GM19025 (cell line): Measurements from ENCODE around the gene HJV.

Source experiments
- ATAC-seq: cut with Tn5 transposase; IDR thresholded peaks from one replicate; pipeline ENCODE4 v1.9.1; 2021; ENCODE audit warnings: mild to moderate bottlenecking, low read depth, moderate library complexity; ENCODE audit not compliant: unreplicated experiment

Gene HJV

DNA sequence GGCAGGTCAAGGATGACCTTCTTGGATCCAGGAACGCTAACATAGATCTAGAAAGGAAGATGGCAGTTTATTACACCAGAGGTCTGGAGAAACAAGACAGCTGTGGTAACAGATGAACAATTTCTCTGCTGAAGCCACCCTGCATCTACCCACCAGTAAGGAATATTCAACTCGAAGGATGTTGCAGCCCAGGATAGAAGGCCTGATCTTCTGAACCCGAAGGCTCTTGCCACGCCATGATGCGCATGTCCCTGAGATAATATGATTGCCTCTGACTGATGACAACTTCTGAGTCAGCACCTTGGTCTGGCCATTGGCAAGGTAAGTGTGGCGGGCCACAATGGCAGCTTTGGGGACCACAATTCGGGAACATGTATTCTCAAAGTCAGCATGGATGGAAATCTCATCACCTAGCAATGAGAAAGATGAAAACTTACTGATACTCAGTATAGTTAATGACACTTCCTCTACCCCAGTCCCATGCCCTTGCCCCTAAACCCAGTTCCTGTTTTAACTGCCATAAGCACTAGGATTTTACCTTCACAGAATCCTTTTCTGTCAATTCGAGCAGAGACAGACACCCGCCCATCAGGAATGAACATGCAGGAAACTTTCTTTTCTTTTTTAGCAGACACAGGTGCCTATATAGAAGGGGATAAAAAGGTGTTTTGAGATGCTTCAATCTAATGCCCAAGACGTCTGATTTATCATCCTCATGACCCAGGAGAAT, 27.0 kb downstream of the HJV start:
- ATAC-seq = no peak

DNA sequence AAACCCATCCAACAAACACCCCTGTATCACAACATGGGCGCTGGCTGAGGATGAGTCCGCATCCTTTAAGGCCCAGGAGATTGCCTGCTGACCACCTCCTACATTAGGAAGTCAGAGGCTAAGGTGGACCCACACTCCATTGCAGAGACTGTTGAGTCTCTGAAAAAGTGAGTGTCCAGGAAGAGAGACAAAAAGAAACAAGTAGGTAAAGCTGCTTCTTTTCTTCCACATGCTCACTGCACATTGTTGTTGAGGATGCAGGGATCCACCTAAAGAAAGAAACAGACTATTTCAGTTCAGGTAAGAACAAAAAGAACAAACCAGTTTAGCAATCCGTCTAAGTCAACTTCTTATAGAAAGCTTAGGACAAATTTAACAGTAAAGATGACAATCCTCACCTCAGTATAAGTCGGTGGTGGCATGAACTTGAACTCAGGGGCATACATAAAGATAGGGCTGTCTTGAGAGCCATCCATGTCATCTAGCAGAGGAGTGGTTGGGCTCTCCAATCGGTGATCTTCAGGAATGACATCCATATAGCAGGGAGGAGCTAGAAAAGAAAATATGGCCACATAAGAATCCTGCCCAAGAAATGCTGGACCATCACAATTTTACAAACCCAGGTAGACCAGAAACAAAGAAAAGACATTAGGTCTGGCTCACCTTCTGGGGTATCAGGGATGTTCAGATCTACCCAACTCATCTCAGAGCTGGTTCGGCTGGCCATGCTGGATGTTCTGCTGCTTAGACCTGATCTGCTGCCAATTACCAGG, 27.7 kb downstream of the HJV start:
- no peak for ATAC-seq

DNA sequence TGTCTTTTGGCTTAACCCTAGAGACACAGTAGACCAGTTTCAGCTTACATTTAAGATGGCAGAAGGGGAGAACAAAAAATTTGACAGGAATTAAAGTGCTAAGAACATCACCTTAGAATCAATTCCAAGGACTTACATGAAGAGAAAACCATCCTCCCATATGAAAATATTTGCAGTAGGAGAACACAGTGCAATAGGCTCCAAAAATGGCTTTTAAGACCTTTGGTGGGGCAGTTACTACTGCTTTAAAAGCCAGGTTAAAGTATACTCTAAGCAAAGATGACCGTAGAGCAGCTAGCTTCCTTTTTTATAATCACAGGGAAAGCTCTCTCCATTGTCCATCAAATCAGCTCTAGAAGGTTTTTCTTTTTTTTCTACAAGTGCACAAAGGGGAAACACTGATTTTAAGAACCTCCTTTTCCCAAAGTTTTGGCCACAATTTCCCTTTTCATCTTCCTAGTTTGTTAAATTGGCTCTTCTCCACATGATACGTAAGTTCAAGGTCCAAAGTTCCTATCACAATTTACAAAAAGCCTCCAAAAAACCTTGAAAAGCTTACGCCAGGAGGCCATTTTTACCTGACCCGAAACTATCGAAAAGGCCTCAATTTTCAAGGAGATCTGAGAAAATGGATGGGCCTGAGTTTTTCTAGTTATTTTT, 28.4 kb downstream of the HJV start:
- ATAC-seq = no peak

DNA sequence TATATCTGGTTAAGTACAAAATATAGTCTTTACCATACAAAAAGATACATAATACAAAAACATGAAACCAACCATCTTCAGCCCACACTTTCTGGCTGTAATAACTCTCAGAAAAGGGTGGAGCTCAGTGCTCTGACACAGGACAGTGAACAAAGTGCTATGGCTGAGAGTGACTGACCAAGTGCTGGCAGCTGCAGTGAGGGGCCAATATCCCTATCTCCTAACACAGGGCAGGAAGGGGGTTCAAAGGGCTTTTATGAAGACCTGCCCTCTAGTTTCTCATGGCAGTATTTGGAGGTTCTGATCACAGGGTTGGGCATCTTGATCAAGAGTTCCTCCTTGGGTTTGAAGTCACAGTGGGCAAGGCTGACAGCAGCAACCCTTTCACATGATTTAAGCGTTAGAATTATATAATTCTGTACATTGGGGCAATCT, 29.0 kb downstream of the HJV start:
- ATAC-seq = no peak

DNA sequence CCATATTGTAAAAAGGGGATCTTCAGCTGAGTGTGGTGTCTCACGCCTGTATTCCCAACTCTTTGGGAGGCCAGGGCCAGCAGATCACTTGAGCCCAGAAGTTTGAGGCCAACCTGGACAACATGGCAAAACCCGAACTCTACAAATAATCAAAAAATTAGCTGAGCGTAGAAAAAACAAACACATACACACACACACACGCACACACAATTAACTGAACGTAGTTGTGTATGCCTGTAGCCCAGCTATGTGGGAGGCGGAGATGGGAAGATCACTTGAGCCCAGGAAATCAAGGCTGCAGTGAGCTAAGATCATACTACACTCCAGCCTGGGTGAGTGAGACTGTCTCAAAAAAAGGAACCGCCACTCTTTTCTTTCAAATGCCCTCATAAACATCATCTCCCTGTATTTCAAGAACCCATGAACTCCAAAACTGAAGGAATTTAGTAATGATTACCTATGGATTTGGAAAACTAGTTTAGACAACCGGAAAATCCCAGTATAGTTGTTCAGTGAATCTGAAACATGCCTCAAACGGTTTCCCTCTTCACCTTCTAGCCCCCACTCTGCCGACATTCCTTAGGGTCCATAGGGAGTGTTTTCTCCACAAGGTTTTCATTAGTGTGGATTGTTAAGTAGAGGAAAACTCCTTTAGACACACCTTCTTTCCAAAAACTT, 29.7 kb downstream of the HJV start:
- ATAC-seq = no peak

DNA sequence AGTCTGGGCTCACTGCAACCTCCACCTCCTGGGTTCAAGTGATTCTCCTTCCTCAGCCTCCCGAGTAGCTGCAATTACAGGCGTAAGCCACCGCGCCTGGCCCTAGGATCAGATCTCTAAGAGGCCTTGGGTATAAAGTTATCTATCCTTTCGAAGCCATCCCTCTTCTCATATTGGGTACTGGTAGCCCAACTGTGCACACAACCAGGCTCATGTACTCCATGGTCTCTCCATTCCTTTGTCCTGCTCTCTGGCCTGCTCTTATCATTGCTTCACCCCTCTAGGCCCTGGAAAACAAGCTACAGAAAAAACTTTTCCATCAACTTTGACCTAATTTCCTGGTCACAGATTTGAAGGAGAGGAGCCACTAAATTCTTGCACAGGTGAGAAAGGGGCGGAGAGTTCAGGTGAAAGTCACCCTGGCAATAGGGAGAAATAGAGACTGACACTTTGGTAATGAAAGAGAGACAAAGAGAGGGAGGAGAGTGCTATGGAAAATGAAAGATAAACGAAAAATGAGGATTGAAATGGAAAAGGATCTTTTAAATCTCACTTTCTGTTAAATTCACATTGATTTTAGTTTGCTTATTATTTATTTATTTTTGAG, 31.2 kb downstream of the HJV start:
- ATAC-seq = no peak

GRCh38 chr1:145988773-145989172, 32.8 kb downstream of the HJV start:
- ATAC-seq = no peak

- ATAC-seq = no peak
Measured at GRCh38 chr1:145987926-145988325, 33.6 kb downstream of the HJV start.

GRCh38 chr1:145986551-145986950, 35.0 kb downstream of the HJV start:
- no peak for ATAC-seq

DNA sequence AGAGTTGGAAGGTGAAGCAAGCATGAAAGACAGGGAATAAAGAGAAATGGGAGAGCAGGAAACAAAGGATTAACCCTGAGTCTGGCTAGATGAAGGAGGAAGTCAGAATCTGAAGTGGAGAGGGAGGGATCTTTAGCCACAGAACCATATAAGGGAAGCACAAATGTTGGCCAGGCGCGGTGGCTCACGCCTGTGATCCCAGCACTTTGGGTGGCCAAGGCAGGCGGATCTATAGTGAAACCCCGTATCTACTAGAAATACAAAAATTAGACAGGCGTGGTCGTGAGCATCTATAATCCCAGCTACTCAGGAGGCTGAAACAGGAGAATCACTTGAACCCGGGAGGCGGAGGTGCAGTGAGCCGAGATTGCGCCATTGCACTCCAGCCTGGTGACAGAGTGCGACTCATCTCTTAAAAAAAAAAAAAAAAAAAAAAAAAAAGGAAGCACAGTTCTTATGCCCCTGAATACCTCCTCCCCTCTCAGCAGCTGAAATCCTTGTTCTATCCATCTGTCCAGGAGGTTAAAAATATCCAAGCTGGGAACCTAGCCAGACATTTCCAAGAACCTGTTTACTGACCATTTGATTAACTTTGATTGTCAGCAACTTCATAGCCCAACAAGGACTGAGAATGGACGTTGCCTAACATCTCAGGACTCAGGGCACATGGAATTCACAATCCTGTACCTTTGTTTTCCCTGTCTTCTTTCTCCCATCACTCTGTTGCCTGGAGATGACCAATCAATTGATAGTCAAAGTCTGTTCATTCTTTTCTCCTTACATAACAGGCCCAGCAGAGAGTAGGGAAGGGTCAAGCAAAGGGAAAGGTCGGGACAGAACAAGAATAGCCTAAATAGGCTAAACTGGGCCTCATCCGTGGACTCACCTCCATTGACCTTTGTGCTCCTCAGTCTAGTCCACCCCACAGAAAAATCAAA, 35.8 kb downstream of the HJV start:
- no peak for ATAC-seq

DNA sequence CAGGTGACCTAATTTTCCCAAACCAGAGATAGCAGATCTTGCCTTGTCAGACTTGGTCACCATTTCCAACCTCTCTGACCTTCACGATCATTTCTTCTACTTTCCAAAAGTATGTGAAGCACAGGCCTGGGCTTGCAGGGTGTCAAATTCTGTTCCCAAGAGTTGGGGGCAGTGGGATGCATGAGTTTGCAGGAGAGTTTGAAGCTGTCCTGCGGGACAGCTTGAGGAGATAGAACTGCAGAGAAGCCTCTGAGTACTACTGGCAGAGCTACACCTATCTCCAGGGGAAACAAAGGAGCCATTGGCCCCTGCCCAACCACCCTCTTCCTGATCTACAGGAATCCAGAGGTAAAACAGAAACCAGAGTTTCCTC, 36.4 kb downstream of the HJV start:
- ATAC-seq = no peak

DNA sequence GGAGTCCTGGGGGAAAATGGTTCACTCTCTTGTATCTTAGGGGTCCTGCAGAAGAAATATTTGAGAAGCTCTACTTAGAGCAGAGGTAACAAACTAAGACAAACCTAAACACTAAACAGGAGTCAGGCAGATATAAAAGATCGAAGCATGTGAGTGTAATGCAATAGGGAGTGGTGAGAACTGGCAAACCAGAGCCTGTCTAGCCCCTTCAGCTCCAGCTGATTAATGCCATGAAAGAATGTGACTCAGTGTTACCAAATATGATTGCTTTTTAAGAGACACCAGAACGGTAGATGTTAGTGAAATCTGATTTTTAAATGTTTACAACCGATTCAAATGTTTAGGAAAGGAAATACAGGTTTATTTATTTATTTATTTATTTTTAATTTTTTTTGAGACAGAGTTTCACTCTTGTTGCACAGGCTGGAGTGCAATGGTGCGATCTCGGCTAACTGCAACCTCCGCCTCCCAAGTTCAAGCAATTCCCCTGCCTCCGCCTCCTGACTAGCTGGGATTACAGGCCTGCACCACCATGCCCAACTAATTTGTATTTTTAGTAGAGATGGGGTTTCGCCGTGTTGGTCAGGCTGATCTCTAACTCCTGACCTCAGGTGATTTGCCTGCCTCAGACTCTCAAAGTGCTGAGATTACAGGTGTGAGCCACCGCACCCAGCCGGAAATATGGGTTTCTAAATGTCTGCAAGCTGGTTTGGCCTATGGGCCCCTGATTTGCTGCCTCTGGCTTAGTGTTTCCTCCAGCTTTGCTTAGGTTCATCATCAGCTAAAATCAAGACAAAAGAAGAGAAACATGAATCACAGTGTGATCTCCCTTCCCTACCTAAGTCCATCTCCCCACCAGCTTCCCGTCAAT, 37.3 kb downstream of the HJV start:
- no peak for ATAC-seq

DNA sequence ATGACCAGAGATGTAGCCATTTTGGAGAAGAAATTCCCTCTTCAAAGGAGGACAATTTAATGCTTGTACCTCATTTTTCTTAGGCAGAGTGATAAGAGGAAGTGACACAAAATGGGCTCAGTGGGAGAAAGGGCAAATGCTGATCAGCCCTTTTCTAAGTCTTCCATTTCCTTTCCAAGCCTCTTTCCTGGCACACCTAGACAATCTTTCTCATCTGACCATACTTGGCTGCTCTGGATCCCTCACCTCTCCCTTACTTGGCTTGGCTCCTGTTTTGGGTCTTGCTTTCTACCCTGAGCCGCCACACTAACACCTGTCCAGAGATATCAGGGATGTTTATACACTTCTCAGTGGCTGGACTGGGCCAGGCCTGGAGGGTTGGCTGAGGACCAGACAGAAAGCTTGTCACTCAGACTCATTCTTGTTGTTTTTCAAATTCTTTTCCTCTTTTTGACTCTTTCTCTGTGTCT, 38.3 kb downstream of the HJV start:
- ATAC-seq = no peak

- ATAC-seq = no peak
Measured at GRCh38 chr1:145982010-145982723, 39.4 kb downstream of the HJV start.

- ATAC-seq = no peak
Measured at GRCh38 chr1:145980457-145980994, 41.0 kb downstream of the HJV start.

DNA sequence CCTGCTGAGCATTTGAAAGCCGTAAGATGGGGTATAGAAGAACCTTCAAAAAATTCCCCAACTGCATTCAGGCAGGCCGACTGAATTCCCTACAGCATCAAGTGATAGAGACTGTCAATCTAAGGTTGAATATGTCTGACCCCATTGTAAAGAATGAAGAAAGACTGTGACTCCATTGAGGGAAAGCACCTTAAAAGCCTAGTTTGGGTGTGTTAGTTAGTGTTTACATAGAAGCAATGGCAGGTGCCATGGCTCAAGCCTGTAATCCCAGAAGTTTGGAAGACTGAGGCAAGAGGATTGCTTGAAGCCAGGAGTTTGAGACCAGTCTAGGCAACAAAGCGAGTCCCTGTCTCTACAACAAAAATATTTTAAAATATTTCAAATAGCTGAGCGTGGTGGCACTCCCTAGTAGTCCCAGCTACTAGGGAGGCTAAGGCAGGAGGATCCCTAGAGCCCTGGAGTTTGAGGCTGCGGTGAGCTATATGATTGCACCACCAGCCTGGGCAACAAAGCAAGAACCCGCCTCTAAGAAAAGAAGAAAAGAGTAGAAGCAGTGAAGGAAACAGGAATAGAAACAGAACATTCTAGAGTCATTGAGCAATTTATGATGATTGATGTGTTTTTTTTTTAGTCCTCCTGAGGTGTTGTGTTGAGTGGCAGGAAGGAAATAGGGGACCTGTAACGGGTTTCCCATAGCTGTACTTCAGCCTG, 41.6 kb downstream of the HJV start:
- ATAC-seq = peak; percentile 34
